Embryonic facial prominence (tissue), 1 donor: ENCODE measurements around the gene TACR2.

Experiments used
- DNase-seq: peaks from one replicate; pipeline ENCODE4 v3.0.0-alpha.2; 2016; ENCODE audit errors: extremely low spot score

Gene TACR2

GRCh38 chr10:69403066-69403465 is 13.7 kb downstream of the TACR2 start:
- DNase-seq = no peak

DNA sequence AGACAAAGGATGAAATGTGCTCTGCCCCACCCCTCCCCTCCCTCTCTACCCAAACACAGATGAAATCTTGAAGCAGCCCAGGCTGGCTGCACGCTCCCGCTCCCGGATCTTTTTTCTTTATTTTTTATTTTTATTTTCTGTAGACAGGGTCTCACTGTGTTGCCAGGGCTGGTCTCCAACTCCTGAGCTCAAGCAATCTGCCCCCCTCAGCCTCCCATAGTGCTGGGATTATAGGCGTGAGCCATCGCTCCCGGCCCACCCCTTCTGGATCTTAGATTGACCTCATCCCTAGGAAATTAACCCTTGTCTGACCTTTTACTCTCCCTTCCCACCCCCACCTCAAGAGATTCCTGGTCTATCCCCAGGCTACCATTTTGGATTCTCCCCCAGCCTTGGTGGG is 14.3 kb downstream of the TACR2 start:
- no peak for DNase-seq

DNA sequence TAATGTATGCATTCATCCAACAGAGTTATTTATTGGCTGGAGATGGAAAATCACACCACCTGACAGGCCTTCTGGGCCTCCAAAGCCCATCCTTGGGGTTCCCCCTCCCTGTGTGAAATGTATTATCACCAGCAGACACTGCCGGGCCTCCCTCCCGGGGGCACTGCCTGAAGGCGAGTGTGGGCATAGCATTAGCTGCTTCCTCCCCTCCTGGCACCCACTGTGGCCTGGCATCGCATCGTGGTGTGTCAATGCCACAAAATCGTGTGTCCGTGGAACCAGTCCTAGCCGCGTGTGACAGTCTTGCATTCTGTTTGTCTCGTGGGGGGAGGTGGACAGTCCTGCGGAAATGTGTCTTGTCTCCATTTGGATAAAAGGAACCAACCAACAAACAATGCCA is 15.3 kb downstream of the TACR2 start:
- no peak for DNase-seq

DNA sequence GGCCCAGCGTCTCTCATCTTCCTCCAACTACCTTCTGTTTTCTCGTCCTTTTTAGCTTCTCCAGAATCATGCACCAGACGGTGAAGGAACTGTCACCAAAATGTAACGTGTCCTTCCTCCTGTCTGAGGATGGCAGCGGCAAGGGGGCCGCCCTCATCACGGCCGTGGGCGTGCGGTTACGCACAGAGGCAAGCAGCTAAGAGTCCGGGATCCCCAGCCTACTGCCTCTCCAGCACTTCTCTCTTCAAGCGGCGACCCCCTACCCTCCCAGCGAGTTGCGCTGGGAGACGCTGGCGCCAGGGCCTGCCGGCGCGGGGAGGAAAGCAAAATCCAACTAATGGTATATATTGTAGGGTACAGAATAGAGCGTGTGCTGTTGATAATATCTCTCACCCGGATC is 15.8 kb downstream of the TACR2 start:
- no peak for DNase-seq

- no peak for DNase-seq
Measured at GRCh38 chr10:69398466-69398865, 18.3 kb downstream of the TACR2 start.

GRCh38 chr10:69397972-69398371 is 18.7 kb downstream of the TACR2 start:
- no peak for DNase-seq

GRCh38 chr10:69394020-69394419 is 22.7 kb downstream of the TACR2 start:
- DNase-seq = no peak

DNA sequence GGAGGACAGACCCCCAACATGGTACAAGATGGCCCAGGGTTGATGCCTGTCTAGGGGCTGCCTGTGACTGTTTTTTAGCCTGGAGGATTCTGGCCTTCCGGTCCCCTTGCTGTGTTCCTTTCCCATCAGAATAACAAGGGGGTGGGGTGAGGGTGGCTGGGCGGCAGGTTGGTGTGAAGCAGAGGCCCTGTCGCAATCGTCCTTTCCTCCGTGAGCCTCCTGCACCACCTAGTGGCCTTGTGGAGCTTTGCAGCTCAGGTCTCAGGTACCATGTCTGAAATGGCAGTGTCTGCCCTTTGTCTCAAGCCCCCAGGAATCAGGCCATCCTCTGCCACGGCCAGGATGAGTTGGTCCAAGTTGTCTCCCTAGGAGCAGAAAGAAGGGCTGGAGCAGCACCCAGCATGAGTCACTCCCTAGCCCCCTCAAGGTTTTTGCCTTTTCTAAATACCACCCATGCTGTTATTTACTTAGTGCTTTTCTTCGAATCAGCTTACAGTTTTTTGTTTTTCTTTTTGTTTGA is 24.2 kb downstream of the TACR2 start:
- no peak for DNase-seq

DNA sequence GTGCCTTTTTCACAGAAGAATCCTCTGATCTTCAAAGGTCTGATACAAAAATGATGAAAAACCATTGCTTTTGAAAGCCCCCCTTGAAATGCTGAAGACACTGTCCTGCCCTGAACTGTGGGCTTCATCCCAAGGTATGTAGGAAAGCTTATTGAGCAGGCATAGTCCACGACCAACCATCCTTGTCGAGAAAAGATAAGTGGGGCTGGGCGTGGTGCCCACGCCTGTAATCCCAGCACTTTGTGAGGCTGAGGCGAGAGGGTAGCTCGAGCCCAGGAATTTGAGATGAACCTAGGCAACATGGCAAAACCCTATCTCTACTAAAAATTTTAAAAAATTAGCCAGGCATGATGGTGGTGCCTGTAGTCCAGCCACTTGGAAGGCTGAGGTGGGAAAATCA is 25.6 kb downstream of the TACR2 start:
- DNase-seq = no peak

- DNase-seq = no peak
Measured at GRCh38 chr10:69389827-69390490, 26.8 kb downstream of the TACR2 start.

GRCh38 chr10:69388488-69388887 is 28.2 kb downstream of the TACR2 start:
- no peak for DNase-seq

DNA sequence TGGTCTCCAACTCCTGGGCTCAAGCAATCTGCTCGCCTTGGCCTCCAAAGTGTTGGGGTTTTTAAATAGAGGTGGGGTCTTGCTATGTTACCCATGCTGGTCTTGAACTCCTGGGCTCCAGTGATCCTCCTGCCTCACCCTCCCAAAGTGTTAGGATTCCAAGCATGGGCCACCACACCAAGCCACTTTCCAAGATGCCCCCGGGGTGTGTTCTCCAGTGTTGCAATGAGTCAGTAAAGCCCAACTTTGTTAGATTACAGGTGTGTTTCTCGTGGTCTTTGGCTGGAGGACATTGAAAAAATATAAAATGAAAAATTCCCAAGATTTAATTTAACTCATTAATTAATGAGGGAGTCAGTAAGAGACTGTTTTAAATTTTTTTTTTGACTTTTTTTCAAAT is 29.2 kb downstream of the TACR2 start:
- DNase-seq = no peak

DNA sequence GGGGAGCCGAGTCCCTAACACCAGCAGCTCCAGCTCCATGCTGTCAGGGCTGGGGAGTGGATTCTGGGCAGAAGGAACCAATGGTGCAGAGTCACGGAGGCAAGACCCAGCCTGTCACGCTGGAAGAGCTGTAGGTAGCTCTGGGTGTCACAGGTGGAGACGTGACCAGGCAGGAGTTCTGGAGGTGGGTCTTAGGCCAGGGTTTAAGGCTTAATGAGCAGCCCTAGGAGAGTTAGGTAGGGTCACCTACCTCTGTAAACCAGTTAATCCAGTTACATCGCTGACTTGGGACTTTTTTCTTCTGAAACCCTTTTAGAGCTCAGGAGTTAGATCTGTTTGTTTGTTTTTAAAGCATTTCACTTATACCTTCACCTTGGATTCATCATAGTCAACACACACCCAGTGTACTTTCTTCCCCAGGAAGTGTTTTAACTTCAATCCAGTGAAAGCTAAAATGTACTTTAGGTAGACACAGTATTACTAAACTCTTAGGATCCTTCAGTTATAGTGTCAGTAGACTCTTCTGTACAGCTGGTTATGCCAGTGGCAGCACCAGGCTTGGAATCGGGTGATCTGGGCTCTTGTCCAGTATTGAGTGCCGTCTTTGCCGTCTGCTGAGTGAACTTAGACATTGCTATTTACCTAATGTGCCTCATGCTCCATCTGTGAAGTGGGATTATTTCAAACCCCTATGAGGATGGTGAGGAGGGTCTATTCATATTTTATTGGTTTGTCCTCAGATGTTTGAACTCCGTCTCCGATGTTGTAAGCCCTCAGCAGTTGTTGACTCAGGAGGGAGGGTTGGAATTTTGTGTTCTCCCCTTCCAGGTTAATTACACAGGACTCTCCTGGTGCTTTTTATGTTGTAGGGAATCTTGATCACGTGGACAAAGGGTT is 31.0 kb downstream of the TACR2 start:
- DNase-seq = no peak

- no peak for DNase-seq
Measured at GRCh38 chr10:69384320-69384719, 32.4 kb downstream of the TACR2 start.

DNA sequence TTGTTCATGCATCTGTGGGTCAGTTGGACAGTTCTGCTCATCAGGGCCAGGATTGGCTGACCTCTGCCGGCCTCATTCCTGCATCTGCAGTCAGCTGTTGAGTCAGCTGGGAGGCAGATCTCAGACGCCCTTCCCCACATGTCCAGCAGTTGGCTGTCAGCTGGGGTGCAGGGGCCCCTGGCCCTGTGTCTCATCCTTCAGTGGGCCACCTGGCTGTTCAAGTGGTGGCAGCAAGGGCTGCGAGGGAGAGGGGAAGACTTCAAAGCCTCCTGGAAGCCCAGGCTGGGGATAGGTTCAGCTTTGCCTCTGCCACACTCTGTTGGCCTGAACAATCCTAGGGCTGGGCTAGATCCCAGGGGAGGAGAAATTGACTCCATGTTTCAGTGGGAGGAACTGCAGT is 33.2 kb downstream of the TACR2 start:
- DNase-seq = no peak

DNA sequence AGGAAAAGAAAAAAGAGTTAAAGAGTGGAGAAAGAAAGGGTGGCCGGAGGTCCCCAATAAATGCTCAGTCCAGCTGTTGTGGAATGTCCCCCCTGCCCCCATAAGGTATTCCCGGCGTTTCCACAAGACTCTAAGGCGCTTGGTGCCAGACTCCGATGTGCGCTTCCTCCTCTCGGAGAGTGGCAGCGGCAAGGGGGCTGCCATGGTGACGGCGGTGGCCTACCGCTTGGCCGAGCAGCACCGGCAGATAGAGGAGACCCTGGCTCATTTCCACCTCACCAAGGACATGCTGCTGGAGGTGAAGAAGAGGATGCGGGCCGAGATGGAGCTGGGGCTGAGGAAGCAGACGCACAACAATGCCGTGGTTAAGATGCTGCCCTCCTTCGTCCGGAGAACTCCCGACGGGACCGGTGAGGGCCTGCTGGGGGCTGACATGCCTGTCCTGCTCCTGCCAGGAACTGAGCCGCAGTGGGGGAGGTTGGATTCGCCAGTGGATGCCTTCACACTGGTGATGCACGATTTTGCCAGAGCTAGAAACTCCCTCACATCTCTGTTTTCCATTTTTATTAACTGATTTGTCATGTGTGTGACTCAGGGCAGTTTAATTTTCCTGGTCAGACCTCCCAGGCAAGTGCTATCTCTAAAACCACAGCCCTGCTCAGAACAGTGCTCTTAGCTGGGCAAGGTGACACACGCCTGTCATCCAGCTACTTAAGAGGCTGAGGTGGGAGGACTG is 34.2 kb downstream of the TACR2 start:
- DNase-seq = no peak

GRCh38 chr10:69379800-69380199 is 36.9 kb downstream of the TACR2 start:
- no peak for DNase-seq

GRCh38 chr10:69377933-69378332 is 38.8 kb downstream of the TACR2 start:
- DNase-seq = no peak

DNA sequence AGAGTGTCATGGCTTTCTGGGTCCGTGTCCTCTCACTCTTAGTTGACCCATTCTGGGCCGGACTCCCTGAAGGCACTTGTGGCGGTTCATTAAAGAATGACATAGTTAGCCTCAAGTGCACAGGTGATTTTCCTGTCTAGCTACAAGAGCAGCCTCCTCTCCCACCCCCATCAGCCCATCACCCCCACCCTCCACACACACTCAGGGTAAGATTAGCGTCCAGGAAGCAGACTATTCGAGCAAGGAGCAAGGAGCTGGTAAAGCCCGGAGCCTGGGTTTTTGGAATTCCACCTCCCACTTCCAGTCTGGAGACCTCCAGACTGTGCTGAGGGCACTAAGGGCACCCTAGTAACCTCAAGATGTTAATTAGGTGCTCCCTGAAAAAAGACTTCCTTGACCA is 39.5 kb downstream of the TACR2 start:
- DNase-seq = no peak

GRCh38 chr10:69376662-69377061 is 40.1 kb downstream of the TACR2 start:
- no peak for DNase-seq

DNA sequence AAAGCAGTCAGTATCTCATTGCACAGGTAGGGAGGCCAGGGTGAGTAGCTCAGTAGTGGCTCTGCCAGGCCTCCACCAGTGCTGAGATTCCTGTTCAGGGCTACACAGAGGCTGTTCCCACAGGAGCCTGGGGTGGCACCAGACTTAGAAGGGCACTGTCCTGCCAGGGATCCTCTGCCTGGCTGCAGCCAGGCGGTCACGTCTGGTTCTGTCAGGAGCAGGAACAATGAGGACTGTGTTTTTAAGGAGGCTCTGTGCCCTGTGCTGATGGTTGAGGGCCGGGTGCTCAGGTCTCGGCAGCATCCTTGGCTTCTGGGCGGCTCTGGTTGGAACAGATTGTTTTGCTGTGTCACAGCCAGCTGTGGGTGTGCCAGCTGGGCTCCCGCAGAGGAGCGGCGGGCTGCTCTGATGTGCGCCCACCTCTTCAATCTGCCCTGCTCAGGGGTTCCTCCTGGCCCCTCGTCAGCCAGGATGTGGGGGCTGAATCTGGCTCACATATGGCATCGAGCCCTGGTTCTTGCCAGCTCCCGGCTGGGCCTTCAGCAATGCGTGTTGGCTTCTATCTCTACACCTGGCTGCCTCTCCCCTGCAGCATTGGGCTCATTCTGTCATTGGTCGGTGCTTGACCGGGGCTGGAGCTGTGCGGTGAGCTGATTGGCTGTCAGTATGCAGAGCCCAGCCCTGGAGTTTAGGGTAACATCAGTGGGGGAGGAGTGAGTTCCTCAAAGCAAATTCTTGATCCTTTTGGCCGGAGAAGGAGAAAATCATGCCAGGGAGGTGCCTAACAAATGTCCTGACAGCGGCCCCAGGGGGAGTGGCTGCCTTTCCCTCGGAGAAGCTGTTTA is 41.2 kb downstream of the TACR2 start:
- DNase-seq = no peak

GRCh38 chr10:69374931-69375306 is 41.8 kb downstream of the TACR2 start:
- no peak for DNase-seq
